Prostate gland (tissue), 2 donors: Measurements from ENCODE around the gene AQP3. TPM values are rescaled to one million over a fixed set of nuclear protein-coding genes. Genes with fewer than 3 reads are reported as not detected.

ENCODE experiments used
- DNase-seq: peaks from one replicate; pipeline ENCODE4 v3.0.0-alpha.2; 2019; ENCODE audit warnings: low spot score
- H3K27ac ChIP-seq, 2 donors: fragments of 200-600 bp; sonication (generic); 2 replicates each; pipeline ENCODE4 v1.5.1; 2017 to 2019
- H3K27me3 ChIP-seq: fragments of 200-600 bp; sonication (generic); replicated peaks from 2 replicates; pipeline ENCODE4 v1.5.1; 2019; ENCODE audit not compliant: insufficient read depth
- H3K36me3 ChIP-seq, 2 donors: fragments of 200-600 bp; sonication (generic); 1 replicate in 1 of 2; 2 replicates in 1 of 2; pipeline versions ENCODE4 v1.5.1 to v1.8.1; 2017 to 2019
- H3K4me1 ChIP-seq: fragments of 200-600 bp; sonication (generic); replicated peaks from 2 replicates; pipeline ENCODE4 v1.5.1; 2019
- H3K4me3 ChIP-seq, 2 donors: fragments of 200-600 bp; sonication (generic); 2 replicates each; pipeline ENCODE4 v1.5.1; 2017 to 2019
- H3K9me3 ChIP-seq: fragments of 200-600 bp; sonication (generic); 2 replicates; pipeline ENCODE4 v1.5.1; 2017
- POLR2A ChIP-seq: fragments of 450-650 bp; IDR thresholded peaks from one replicate; pipeline ENCODE4 v1.6.1; 2016; ENCODE audit warnings: antibody characterized with exemption, mild to moderate bottlenecking
- POLR2AphosphoS5 ChIP-seq: sonication (generic); formaldehyde crosslinking; IDR thresholded peaks from one replicate; pipeline ENCODE4 v1.6.1; 2017; ENCODE audit warnings: antibody characterized with exemption
- WGBS: methylation state at CpG from one replicate; pipeline ENCODE4 v1.1.5; 2018; 5-methylcytosine and 5-hydroxymethylcytosine counted together
- intact Hi-C: fragments of 100-400 bp; cut with DNase I; formaldehyde crosslinking; loops from one replicate; pipeline ENCODE4 v1.14.2; 2022
- total RNA-seq, 2 donors: library from RNA; depleted of rRNA; stranded (reverse); fragments of >200 nt; gene quantifications; one replicate each; pipeline ENCODE4 v1.1.0, GENCODE V29; 2016
- TF ChIP-seq, protein P1 (sequence below), 4 experiments: fragments of 200-600 bp in 2 of 4; fragments of 450-650 bp in 2 of 4; sonication (generic) in 2 of 4; IDR thresholded peaks; 1 replicate in 3 of 4; 2 replicates in 1 of 4; pipeline ENCODE4 v1.5.1; 2016 to 2019; ENCODE audit warnings: antibody characterized with exemption in 4 of 4, mild to moderate bottlenecking in 2 of 4, moderate library complexity in 2 of 4

Gene AQP3
- total RNA-seq, 2 donors from 2014 or later: 200 to 327 TPM

DNA sequence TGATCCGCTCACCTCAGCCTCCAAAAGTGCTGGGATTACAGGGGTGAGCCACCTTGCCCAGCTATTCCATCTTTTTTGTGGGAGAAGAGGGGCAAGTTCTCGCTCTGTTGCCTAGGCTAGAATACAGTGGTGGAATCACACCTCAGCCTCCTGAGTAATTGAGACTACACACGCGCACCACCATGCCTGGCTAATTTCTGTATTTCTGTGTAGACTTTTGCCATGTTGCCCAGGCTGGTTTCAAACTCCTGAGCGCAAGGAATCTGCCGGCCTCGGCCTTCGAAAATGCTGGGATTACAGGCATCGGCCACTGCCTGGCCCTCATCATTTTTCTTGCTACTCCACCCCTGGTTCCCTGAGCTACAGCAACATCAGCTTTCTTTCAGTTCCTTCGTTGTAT lies 29.1 kb upstream of the AQP3 start:
- intact Hi-C loops: no loop called here
- no peak overlapping the region for H3K27ac ChIP-seq
- peaks cover 8% of the 10 kb centered on the region for H3K4me1 ChIP-seq
- 95% methylated on average over 10 of the region's 10 CpGs for WGBS
- TF ChIP-seq, protein P1, sequence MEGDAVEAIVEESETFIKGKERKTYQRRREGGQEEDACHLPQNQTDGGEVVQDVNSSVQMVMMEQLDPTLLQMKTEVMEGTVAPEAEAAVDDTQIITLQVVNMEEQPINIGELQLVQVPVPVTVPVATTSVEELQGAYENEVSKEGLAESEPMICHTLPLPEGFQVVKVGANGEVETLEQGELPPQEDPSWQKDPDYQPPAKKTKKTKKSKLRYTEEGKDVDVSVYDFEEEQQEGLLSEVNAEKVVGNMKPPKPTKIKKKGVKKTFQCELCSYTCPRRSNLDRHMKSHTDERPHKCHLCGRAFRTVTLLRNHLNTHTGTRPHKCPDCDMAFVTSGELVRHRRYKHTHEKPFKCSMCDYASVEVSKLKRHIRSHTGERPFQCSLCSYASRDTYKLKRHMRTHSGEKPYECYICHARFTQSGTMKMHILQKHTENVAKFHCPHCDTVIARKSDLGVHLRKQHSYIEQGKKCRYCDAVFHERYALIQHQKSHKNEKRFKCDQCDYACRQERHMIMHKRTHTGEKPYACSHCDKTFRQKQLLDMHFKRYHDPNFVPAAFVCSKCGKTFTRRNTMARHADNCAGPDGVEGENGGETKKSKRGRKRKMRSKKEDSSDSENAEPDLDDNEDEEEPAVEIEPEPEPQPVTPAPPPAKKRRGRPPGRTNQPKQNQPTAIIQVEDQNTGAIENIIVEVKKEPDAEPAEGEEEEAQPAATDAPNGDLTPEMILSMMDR (IDR thresholded peaks at IDR 0.05): no peak
- no peak for TF ChIP-seq POLR2AphosphoS5
- TF ChIP-seq POLR2A: no peak
- no peaks in the 10 kb centered on the region for H3K27me3 ChIP-seq
- H3K4me3 ChIP-seq: no peak overlapping the region
- no peaks in the 10 kb centered on the region for H3K9me3 ChIP-seq
- no peaks in the 10 kb centered on the region for H3K36me3 ChIP-seq
- no peak for DNase-seq

DNA sequence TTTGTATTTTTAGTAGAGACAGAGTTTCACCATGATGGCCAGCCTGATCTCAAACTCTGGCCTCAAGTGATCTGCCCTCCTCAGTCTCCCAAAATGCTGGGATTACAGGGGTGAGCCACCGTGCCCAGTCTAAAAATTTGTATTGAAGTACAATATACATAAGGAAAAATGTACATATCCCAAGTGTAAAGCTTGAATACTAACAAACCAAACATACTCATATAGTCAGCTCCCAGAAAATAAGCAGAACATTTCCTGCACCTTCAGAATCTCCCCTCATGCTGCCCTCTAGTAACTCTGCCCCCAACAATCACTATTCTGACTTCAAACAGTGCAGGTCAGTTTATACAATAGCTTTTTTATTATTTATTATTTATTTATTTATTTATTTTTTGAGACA lies 28.0 kb upstream of the AQP3 start:
- TF ChIP-seq POLR2AphosphoS5: no peak
- TF ChIP-seq, protein P1 (IDR thresholded peaks at IDR 0.05): no peak
- no peak for TF ChIP-seq POLR2A
- H3K4me1 ChIP-seq: peaks cover 8% of the 10 kb centered on the region
- no peak overlapping the region for H3K27ac ChIP-seq
- peaks cover 0 to 4% of the 10 kb centered on the region in 2 donors for H3K36me3 ChIP-seq
- H3K27me3 ChIP-seq: no peaks in the 10 kb centered on the region
- DNase-seq: no peak
- intact Hi-C loops: no loop called here
- H3K9me3 ChIP-seq: no peaks in the 10 kb centered on the region
- no peak overlapping the region for H3K4me3 ChIP-seq
- 85% methylated on average over 1 of the region's 1 CpG for WGBS

DNA sequence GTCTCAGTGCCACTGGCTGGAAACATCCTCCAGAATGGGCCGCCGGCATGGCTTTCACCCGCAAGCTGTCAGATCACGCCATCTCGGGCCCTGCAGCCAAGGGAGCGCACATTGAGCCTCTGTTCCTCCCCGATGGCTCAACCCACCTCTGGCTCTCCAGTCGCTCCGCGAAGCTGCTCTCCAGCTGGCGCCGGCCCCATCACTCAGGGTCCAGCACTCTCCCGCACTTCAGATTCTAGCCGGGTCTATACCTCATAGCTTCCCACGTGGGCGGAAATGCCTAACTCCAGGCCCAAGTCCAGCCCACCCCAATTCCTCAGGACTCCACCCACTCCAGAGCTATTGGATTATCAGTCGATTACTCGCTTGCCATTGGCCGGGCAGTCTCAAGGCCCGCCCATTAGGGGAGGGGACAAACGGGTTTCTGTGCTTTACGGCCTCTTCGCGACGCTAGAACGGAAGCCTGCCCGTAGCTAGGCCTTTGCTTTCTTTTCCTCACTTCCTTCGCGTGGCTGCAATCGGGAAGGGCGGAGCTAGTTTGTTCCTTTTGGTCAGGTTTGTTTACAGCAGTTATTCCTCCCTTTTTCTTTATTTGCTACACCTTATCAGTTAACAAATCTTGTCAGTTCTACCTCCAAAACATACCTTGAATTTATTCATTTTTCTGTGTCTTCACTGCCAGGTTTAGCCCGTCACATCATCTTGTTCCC lies 26.4 kb upstream of the AQP3 start, which contains the start of gene NOL6:
Gene NOL6, minus strand, starts transcription at position 282 of the 710 bp plus-strand sequence. Its CDS starts 82 bp downstream, at position 200.
- H3K27ac ChIP-seq: peak within 1 kb of the TSS; percentile 69 to 79
- H3K36me3 ChIP-seq: peaks cover 9 to 16% of the 10 kb centered on the region in 2 donors
- peak; percentile 97 for DNase-seq
- peaks cover 8% of the 10 kb centered on the region for H3K4me1 ChIP-seq
- peak; percentile 99 for TF ChIP-seq POLR2AphosphoS5
- TF ChIP-seq POLR2A: peak; percentile 53
- TF ChIP-seq, protein P1 (IDR thresholded peaks at IDR 0.05): peak in 2 of 4 experiments; percentile 14 to 20
- no peaks in the 10 kb centered on the region for H3K27me3 ChIP-seq
- H3K4me3 ChIP-seq: peak within 1 kb of the TSS; percentile 63 to 75
- H3K9me3 ChIP-seq: no peaks in the 10 kb centered on the region
- WGBS: 1% methylated on average over 32 of the region's 32 CpGs
- intact Hi-C loops: no loop called here

DNA sequence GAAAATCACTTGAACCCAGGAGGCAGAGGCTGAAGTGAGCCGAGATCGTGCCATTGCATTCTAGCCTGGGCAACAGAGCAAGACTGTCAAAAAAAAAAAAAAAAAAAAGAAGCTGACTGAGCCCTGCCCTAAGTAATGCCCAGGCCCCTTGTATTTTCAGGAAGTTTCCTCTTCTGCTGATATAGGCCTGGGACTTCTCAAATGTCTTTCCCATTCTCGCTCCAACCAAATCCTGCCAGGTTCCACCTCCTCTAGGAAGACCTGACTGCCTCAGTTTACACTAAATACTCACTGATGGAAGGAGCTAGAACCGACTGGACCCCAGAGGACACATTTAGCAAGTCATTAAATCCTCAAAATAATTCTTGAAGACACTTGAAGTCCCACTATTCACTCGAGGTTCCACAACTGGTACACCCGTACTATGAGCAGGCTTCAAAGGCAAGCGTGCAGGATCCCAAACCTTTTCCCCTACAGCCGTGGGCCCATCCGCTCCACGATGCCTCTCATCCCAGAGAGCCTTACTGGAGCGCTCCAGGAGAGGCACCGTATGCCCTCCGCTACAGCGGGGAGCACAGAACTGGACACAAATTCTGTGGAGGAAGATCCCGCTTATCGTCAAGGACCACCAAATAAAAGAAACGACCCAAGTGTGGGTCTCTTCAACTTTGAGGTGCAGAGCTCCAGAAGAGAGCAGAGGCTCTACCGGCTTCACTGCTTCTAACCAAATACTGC lies 25.7 kb upstream of the AQP3 start:
- Histone ChIP-seq H3K4me3 (peak overlapping the region; percentile 63 to 75), H3K9me3 (no peaks in the 10 kb centered on the region), H3K4me1 (peaks cover 8% of the 10 kb centered on the region), H3K27me3 (no peaks in the 10 kb centered on the region), H3K27ac (peak overlapping the region in 1 of 2 donors; percentile 11), H3K36me3 (peaks cover 16 to 23% of the 10 kb centered on the region in 2 donors)
- TF ChIP-seq POLR2A: no peak
- TF ChIP-seq, protein P1 (IDR thresholded peaks at IDR 0.05): no peak
- no peak for TF ChIP-seq POLR2AphosphoS5
- intact Hi-C loops: no loop called here
- no peak for DNase-seq
- WGBS: 11% methylated on average over 18 of the region's 18 CpGs
